Measurements from ENCODE around the gene RFTN2.
"Not testable (repeated sequence)": the region's sequence is repeated elsewhere in the genome, so short reads cannot be mapped to it uniquely, and the experiment has no call there.

Gene RFTN2

GRCh38 chr2:197675246-197675645 lies at the start of gene RFTN2:
Gene RFTN2 (minus strand): TSS chr2:197675587. CDS start chr2:197675458, 129 bp downstream.
- DNase-seq = no peak

- no peak for DNase-seq
Measured at GRCh38 chr2:197717863-197718262, 42.5 kb upstream of the RFTN2 start.

- no peak for DNase-seq
Measured at GRCh38 chr2:197713271-197713670, 37.9 kb upstream of the RFTN2 start.

GRCh38 chr2:197711578-197711977 lies 36.2 kb upstream of the RFTN2 start:
- no peak for DNase-seq

- peak in 1 of 2 experiments; percentile 6 for DNase-seq
Measured at GRCh38 chr2:197710424-197711042, 35.1 kb upstream of the RFTN2 start.

GRCh38 chr2:197709140-197709539 lies 33.8 kb upstream of the RFTN2 start:
- not testable (repeated sequence) for DNase-seq

GRCh38 chr2:197708331-197708730 lies 32.9 kb upstream of the RFTN2 start:
- no peak for DNase-seq

- peak; percentile 86 to 87 for DNase-seq
Measured at GRCh38 chr2:197707316-197708213, 32.2 kb upstream of the RFTN2 start.

GRCh38 chr2:197706839-197707207 lies 31.4 kb upstream of the RFTN2 start:
- peak in 1 of 2 experiments; percentile 25 for DNase-seq

- DNase-seq = peak; percentile 37 to 40
Measured at GRCh38 chr2:197705912-197706838, 30.8 kb upstream of the RFTN2 start.

GRCh38 chr2:197705121-197705911 lies 29.9 kb upstream of the RFTN2 start, which contains the start of gene MARS2:
Gene MARS2 (plus strand): TSS chr2:197705369. CDS start chr2:197705406, 37 bp downstream.
- DNase-seq = peak; percentile 91 to 95

GRCh38 chr2:197704434-197705120 lies 29.2 kb upstream of the RFTN2 start:
- peak; percentile 91 to 95 for DNase-seq

GRCh38 chr2:197700960-197701359 lies 25.6 kb upstream of the RFTN2 start:
- no peak for DNase-seq

GRCh38 chr2:197699724-197700123 lies 24.3 kb upstream of the RFTN2 start:
- DNase-seq = not testable (repeated sequence)

GRCh38 chr2:197696571-197696970 lies 21.2 kb upstream of the RFTN2 start:
- DNase-seq = not testable (repeated sequence)

GRCh38 chr2:197695971-197696370 lies 20.6 kb upstream of the RFTN2 start:
- not testable (repeated sequence) for DNase-seq

GRCh38 chr2:197695206-197695605 lies 19.8 kb upstream of the RFTN2 start:
- not testable (repeated sequence) for DNase-seq

- DNase-seq = no peak
Measured at GRCh38 chr2:197677483-197677882, 2.1 kb upstream of the RFTN2 start.

- no peak for DNase-seq
Measured at GRCh38 chr2:197677056-197677455, 1.7 kb upstream of the RFTN2 start.

GRCh38 chr2:197675711-197676188 lies 363 bp upstream of the RFTN2 start:
- no peak for DNase-seq

GRCh38 chr2:197674591-197674990 lies 796 bp downstream of the RFTN2 start:
- DNase-seq = no peak
